GM21360 (cell line): Measurements from ENCODE around the gene SWAP70.
A peak's percentile ranks its signal among the peaks of the same experiment; 100 is the strongest.

ENCODE experiments used
- ATAC-seq: cut with Tn5 transposase; IDR thresholded peaks from one replicate; pipeline ENCODE4 v1.9.1; 2021; ENCODE audit warnings: mild to moderate bottlenecking, moderate library complexity; ENCODE audit not compliant: unreplicated experiment

SWAP70 gene

DNA sequence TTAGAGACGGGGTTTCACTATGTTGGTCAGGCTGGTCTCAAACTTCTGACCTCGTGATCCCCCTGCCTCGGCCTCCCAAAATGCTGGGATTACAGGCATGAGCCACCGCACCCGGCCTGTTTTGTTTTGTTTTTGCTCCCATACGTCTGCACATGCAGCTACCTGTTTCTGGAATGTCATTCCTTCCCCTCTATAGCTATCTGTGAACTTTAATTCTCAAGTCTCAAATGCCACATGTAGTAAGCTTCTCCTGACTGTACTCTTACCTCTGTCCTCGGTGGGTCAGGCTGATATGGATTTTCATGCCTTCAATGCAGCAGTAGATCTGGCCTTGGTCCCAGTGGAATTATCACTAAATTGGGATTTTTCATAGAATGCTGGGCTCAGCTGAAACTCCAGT is 12.4 kb upstream of the SWAP70 start:
- no peak for ATAC-seq

DNA sequence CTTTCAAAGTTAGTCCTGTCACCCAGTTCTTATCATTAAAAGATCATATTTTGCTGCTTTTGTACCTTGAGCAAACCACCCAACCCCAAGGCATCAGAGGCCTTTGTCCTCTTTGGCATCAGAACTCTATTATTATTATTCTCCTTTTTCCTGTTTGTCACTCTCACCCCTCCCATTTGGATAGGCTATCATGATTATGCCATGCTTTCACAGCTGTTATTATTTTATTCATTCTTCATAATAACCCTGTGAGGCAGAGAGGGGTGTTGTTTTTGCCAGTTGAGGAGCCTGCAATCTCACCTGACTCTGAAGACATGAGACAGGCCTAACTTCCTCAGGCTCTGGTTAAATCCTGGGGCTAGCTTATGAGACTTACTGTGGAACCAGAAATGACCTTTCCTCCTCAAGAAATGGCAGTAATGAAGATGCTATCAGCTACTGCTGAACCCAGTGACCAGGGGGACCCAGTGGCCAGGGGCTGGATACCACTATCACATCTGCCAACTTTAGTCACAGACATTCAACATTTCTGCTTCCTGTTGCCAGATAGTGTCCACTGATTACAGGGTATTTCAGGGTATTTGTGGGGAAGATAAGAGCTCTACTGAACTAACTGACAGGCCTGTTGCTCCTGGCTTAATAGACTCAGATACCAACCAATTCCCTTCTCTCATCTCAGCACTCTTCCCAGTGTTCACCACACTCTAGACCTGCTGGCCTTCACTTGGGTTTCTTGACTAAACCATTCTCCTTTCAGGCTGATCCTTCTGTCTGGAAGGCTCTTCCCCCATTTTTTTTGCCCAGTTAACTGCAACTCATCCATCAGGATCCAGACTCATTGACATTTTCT is 11.8 kb upstream of the SWAP70 start:
- ATAC-seq: no peak

DNA sequence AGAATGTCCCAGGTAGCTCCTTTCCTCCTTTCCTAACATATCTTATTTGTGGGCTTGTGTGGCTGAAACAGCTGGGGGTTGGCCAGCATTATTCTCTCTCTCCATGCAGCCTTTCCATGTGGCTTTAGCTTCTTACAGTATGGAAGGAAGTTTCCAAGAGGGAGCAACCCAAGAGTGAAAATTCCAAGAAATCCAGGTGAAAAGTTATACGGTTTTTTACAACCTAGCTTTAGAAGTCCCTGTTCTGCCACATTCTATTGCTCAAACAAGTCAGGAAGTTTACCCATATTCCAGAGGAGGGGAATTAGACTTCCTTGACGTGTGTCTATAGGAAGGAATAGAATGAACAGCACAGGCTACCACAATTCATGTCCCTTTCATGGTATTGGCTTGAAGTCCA is 10.0 kb upstream of the SWAP70 start:
- no peak for ATAC-seq

DNA sequence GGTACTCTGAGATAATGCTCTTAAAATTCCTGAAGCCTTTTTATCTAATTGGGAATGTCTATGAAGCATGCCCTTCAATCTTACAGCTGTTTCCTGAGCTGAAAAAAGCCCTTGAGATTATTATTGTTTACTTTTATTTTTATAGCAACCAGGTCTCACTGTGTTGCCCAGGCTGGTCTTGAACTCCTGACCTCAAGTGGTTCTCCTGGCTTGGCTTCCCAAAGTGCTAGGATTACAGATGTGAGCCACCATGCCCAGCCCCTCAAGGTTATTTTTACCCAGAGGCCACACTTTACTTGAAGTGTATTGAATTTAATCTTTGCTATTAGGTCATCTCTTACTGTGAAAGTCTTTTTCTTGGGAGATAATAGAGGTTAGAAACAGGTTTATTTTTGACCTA is 7.0 kb upstream of the SWAP70 start:
- no peak for ATAC-seq

DNA sequence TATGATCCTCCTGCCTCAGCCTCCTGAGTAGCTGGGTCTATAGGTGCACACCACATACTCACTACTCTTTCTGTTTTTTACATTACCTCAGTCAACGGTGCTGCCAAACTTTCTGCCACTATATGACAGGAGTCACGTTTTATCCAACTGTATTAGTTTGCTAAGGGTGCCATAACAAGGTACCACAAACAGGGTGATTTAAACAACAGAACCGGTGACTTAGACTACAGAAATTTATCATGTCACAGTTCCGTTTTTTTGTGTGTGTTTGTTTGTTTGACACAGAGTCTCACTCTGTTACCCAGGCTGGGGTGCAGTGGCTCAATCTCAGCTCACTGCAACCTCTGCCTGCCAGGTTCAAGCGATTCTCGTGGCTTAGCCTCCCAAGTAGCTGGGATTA is 6.3 kb upstream of the SWAP70 start:
- ATAC-seq: no peak

DNA sequence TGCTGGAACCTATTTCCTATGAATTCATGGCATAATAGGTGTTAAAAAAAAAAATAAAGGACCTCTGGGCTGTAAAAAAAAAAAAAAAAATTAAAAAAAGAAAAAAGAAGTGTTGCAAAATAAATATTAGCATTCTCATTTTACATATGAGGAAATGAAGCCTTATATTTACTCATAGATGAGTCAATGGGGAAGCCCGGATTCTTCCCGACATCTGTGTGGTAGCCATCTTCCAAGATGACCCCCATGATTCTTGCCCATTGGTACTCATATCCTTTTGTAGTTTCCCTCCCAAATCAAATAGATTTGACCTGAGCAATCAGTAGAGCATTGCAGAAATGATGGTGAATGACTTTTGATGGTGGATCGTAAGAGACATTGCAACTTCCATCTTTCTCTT is 3.0 kb upstream of the SWAP70 start:
- ATAC-seq: no peak

DNA sequence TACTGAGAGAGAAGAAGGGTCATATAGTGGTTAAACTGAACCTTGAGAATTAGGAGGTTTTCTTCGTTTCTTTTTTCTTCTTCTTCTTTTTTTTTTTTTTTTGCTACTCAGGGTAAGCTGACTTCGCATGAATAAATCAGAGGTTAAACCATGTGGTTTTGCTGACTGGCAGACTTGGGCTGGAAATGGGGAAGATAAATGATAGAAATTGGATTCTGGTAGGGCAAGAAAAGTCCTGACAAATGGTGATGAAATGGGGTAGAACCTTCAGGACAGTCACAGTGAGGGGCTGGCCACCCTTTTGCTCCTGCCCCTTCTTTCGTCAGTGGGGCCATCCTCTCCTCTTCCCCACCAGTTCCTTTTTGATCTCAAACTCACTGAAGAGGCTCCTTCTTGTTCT is 1.6 kb upstream of the SWAP70 start:
- ATAC-seq: no peak

DNA sequence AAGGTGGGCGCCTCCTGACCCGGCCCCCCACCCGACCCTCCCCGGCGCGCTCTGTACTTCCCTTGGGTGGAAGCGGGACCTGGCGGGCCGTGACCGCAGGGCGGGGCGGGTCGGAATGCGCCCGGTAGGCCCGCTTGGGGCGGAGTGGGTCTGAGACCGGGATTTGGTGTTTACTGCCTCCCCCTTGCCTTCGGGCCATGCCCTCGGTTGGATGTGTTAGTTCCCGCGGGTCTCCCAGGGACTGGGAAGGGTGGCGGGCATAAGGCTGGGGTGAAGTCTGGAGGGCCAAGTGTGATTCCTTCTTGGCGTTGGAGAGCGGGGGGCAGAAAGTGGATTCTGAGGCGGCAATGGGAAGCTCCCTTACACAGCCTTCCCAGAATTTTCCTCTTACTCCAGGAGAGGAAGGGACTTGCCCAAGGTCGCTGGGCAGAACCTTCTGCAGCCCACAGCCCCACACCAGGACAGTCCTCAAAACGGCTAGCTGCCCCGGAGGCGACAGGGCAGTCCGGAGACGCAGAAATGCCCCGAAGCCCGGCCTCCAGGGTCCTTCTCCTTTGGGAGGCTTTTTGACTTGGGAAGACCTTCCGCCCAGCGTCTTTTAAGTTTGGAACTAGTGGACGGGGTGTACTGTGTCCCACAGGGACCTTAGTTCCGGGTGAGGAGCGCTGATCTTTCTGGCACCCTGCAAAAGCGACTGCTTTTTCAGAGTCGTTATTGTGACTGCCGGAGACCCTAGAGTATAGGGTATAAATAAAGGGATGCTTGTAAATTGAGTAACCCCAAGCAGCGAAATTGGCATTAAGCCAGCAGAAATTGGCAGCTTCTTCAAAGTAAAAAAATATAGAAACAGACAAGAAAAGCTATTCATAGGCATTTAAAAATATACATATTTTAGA is 647 bp downstream of the SWAP70 start:
- ATAC-seq: peak; percentile 38

DNA sequence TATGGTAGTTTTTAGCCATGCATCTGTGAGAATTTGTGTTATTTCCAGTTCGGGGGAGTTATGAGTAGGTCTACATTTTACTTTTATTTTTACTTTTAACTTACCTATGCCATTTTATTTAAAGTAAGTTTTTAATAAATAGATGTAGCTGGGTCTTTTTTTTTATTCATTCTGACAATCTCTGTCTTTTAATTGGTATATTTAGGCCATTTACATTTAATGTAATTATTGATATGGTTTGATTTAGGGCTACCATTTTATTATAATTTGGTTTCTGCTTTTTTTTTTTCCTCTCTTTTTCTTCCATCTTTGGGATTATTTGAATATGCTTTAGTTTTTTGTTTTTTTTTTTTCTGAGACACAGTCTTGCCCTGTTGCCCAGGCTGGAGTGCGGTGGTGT is 1.9 kb downstream of the SWAP70 start:
- ATAC-seq: no peak

DNA sequence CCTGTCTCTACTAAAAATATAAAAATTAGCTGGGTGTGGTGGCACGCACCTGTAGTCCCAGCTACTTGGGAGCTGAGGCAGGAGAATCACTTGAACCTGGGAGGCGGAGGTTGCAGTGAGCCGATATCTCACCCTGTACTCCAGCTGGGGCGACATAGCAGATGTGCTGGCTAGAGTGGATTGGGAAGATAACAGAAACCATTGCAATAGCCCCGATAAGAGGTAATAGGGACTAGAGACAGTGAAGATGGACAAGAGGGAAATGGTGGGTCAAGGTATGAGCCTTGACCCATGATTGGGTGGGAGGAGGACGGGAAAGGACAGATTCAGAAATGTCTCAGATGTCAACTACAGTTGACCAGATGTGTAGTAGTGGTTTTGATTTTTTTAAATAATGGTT is 6.1 kb downstream of the SWAP70 start:
- no peak for ATAC-seq

DNA sequence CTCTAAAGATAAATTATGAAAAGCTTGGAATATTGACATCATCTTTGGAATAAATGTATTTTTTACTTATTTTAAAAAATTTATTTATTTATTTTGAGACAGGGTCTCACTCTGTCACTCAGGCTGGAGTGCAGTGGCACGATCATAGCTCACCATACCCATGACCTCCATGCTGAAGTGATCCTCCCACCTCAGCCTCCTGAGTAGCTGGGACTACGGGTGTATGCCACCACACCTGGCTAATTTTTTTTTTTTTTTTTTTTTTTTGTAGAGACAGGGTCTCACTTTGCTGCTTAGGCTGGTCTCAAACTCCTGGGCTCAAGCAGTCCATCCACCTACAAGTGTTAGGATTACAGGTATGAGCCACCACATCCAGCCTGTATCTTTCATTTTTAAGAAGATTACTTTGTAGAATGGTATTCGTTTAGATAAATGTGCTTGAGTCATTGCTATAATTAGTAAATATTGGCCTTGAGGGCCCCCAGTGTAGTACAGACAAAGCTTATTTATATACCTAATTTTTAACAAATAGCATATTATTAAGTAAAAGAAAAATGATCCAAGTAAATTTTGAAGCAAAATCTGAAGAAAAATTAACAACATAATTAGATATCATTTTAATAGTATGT is 8.5 kb downstream of the SWAP70 start:
- no peak for ATAC-seq

DNA sequence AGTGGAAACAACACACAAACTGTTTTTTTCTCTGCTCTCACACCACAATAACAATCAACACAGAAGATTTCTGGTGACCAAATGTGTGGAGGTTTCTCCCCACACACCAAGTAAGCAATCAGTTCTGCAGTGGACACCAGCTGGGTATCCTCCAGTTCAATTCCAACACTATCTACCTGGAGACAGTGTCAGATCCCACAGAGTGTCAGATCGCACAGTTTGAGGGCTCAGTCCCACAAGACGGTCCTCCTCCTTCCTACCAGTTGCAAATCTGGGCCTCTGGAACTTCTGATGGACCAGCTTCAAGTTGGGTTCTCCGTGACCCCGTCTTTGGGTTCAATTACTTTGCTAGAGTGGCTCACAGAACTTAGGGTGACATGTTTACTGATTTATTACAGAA is 9.0 kb downstream of the SWAP70 start:
- ATAC-seq: no peak

DNA sequence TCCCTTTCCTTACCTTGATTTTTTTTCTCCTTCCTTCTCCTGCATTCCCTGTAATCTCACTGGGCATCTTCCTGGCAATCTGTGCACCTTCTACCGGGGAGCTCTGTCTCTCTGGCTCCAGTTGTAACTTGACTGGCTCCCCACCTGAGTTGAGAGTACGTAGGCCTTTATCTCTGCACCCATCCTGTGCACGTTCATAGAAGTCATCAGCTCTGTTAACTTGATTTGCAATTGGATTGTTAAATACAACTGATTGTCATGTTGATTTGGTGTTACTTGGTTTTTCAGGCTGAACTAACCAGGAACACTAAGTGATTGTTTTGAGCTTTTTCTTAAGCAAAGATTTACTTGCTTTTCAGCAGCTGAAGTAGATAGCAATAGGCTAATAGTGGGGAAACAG is 11.8 kb downstream of the SWAP70 start:
- no peak for ATAC-seq

DNA sequence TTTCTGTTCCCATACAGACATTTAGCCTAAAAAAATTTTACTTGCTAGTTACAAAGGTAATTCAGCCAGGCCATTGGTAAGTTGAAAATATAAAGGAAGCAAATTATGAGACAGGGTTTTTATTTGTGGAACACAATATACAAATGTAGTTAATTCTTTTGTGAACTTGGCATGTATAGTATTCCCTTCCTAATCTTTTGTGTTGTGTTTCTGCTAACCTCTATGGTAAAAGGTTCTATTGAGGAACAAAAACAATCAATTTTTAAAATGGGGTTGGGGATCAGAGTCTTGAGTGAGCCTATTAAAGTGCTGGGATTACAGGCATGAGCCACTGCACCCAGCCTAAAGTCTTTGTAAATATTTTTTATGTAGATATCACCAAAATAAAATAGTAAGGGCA is 14.1 kb downstream of the SWAP70 start:
- ATAC-seq: no peak

DNA sequence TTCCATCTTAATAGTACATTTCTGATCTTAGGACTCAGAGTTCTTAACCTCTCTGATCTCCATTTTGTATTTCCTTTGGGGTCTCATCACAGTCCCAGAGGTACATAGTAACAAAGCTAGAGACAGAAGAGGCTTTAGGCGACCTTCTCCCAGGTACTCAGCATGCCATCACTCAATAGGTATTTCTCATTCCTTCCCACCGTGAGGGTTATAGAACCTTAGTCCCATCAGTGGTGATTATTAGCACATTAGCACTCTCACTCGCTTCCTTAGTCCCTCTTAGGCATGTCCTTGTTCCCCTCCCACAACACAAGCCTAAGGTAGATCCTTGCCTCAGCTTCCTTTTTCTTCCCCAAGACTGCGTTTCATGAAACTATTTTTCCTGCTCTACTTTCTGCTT is 14.7 kb downstream of the SWAP70 start:
- ATAC-seq: no peak

DNA sequence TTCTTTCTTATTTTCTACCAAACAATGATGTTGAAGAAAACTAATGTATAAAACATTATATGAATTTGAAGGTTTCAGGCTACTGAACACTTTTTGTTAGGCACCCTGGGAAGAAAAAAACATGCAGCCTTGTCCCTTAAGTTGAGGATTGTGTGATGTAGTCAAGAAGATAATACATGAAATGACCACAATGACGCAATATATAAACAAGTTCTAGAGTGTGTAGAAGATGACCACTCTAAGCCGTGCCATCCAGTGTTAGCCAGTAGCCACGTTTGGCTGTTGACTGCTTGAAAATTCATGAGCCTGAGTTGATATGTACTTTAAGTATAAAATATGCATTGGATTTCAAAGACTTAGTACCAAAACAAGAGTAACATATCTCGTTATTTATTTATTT is 16.2 kb downstream of the SWAP70 start:
- ATAC-seq: no peak

DNA sequence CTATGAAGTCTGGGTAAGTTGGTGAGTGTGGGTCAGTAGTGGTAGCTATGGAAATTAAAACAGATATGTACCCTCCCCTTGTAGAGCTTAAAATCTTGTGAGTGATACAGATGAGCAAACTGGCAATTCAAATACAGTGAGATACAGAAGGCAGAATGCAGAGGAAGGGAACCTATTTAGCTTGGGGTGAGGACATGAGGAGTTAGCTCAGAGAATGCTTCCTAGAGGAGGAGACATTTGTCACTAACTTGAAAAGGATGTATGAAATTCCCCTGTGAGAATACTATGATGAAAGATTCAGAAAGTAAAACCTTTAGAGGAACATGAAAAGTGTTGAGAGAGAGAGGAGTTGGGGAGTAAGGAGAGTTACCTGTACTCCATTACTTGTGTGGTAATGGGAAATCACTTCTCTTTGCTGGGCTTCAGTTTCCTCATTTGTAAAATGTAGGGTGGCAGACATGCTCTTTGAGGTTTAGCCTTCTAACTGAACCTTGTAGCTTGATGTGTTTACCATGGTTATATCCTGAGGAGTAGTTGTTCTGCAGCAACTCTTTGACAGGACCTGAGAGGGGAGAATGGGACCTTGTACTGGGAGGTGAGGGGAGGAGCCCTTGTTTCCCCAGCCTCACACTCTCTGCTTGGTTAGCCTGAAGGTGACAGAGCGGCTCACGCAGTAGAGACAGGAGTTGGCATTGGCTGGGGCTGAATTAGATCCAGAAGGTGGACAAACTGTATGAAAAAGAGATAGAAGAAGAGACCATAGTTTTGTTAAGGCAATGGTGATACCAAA is 17.9 kb downstream of the SWAP70 start:
- peak; percentile 44 for ATAC-seq

DNA sequence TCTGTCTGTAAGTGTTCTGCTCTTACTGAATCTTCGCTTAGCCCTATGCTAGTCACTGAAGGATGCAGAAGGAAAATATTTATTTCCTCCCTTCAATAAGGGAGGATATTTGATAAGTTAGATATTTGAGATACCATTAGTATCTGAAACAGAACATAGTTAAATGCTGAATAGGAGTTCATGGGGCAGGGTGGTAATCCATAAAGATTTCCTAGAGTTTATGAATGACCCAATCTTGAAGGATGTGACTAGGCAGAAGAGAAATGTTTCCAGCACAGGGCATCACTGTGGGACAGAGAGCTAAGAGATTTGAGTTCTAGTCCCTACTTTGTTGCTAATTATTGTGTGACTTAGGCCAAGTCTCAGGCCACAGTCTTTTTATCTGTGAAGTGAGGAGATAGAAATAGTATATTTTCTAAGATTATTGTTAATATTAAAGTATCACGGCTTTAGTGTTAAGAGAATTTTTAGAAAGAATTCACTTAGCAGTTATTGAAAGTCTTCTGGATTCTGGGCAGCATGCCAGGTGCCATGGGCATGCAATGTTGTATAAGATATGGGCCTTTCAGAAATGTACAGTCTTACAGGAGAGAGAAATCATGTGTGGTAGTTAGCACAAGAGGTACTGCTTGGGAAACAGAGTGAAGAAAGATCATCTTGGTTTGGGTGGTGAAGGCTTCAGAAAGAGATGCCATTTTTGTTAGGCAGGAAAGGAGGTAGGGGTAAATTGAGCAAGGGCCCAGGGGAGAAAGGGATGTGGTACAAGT is 24.0 kb downstream of the SWAP70 start:
- ATAC-seq: no peak

DNA sequence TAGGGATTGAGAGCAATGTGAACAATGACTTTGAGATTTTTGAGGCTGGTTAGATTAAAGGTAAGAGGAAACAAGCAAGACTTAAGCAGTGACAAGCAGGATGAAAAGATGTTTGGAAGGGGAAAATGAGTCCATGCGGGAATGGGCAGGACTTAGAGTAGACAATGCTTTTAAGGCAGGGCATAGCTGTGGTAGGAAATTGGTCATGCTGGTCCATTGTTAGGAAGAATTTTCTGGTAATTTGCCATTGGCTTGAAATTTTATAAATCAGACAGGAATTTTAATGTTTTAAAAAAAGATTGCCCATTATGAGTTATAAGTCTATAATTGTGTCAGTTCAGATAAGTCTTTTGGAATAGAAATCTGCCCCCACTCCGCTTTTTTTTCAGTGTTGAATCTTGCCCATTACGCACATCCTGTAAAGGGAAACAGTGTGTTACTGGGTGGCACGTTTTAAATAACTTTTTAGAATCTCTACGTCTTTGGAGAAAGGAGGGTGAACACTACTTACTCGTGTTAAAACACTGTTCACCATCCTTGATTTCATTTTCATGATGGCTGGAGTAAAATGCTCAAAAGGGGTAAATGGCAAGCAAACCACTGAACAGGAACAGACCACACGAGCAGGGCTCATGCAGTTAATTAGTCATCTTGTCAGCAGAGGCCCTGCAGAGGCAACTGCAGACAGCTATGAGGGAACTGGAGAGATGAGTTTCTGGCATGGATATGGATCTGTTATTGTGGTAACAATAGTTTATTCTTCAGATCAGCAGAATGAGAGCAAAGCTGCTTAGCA is 25.0 kb downstream of the SWAP70 start:
- ATAC-seq: peak; percentile 70
